Esophagus muscularis mucosa (tissue), 3 donors: ENCODE data around the gene CSTF1.

Experiments
- CTCF ChIP-seq, 3 experiments: fragments of 200-600 bp in 2 of 3; fragments of 450-650 bp in 1 of 3; sonication (generic) in 2 of 3; IDR thresholded peaks; one replicate each; pipeline ENCODE4 v1.5.1; 2017 to 2019; ENCODE audit warnings: antibody characterized with exemption in 3 of 3, mild to moderate bottlenecking in 2 of 3, moderate library complexity in 1 of 3
- POLR2A ChIP-seq: fragments of 450-650 bp; IDR thresholded peaks from one replicate; pipeline ENCODE4 v1.6.1; 2017; ENCODE audit warnings: antibody characterized with exemption, moderate library complexity, mild to moderate bottlenecking, low read depth

- TF ChIP-seq CTCF (IDR thresholded peaks at IDR 0.05) (no peak), POLR2A (no peak)
Observed at GRCh38 chr20:56430957-56431356, 38.5 kb downstream of the CSTF1 start.
